A673 (cell line): ENCODE results near the gene TUFM.

Experiments used
- CTCF ChIP-seq: fragments of 300-800, 200-600 bp; sonication (generic); conservative IDR thresholded peaks from 2 replicates; pipeline ENCODE4 v1.5.1; 2017; ENCODE audit warnings: low read depth, mild to moderate bottlenecking, antibody characterized with exemption, low read length, moderate library complexity, mixed read lengths
- EZH2 ChIP-seq: fragments of 200-600 bp; sonication (generic); IDR thresholded peaks from 2 replicates; pipeline ENCODE4 v1.6.1; 2017; ENCODE audit warnings: borderline replicate concordance, low read depth, mild to moderate bottlenecking, mixed read lengths, antibody characterized with exemption, low read length; ENCODE audit not compliant: poor library complexity, severe bottlenecking

- TF ChIP-seq CTCF (no peak), EZH2 (no peak)
Measured at GRCh38 chr16:28875134-28876018, 29.2 kb upstream of the TUFM start.
